Measurements from ENCODE around the gene FAM98C. TPM values are rescaled to one million over a fixed set of nuclear protein-coding genes. Genes with fewer than 3 reads are reported as not detected.
A peak's percentile ranks its signal among the peaks of the same experiment; 100 is the strongest.

FAM98C gene
- total and polyA plus RNA-seq, 2 of the 13 experiments (the other 11 are each of a cell fraction or from before 2014, with no cell fraction given) = 10.0 to 11.5 TPM

- TF ChIP-seq CENPT (CRISPR knock-in tag; IDR thresholded peaks at IDR 0.05; ENCODE audit: low read depth) (no peak), ETV6 (CRISPR knock-in tag; conservative IDR thresholded peaks at IDR 0.05) (peak; percentile 79; the same call in 1 of the 2 replicates), ISL2 (CRISPR knock-in tag; IDR thresholded peaks at IDR 0.05) (no peak; the same call in none of the 2 replicates), ZNF547 (CRISPR knock-in tag; IDR thresholded peaks at IDR 0.05) (peak; percentile 74), PAXIP1 (CRISPR knock-in tag; conservative IDR thresholded peaks at IDR 0.05) (peak; percentile 41), ZNF382 (CRISPR knock-in tag; IDR thresholded peaks at IDR 0.05; ENCODE audit: borderline replicate concordance) (no peak), ZNF230 (CRISPR knock-in tag; IDR thresholded peaks at IDR 0.05) (peak; percentile 94), LCORL (IDR thresholded peaks at IDR 0.05) (no peak), LCORL (CRISPR knock-in tag; IDR thresholded peaks at IDR 0.05) (peak; percentile 75; the same call in 1 of the 2 replicates), ZNF724P (CRISPR knock-in tag; IDR thresholded peaks at IDR 0.05; ENCODE audit: borderline replicate concordance) (peak; percentile 92), CHD2 (IDR thresholded peaks at IDR 0.05; ENCODE audit: low read depth, low read length) (no peak), RERE (CRISPR knock-in tag; IDR thresholded peaks at IDR 0.05; ENCODE audit: low read depth) (0 out of 2 replicates have a peak, but pooled peaks have one; percentile 12), CCAR2 (optimal IDR thresholded peaks at IDR 0.05; ENCODE audit: low read depth, low read length) (no peak), IKZF4 (CRISPR knock-in tag; IDR thresholded peaks at IDR 0.05; ENCODE audit: borderline replicate concordance, low read depth, not compliant biosample characterization) (no peak), ZFP36L1 (CRISPR knock-in tag; IDR thresholded peaks at IDR 0.05) (no peak; the same call in 1 of the 2 replicates)
- TF ChIP-seq, protein P1, sequence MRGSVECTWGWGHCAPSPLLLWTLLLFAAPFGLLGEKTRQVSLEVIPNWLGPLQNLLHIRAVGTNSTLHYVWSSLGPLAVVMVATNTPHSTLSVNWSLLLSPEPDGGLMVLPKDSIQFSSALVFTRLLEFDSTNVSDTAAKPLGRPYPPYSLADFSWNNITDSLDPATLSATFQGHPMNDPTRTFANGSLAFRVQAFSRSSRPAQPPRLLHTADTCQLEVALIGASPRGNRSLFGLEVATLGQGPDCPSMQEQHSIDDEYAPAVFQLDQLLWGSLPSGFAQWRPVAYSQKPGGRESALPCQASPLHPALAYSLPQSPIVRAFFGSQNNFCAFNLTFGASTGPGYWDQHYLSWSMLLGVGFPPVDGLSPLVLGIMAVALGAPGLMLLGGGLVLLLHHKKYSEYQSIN (CRISPR knock-in tag; IDR thresholded peaks at IDR 0.05; ENCODE audit: borderline replicate concordance) = no peak
- TF ChIP-seq, protein P2, sequence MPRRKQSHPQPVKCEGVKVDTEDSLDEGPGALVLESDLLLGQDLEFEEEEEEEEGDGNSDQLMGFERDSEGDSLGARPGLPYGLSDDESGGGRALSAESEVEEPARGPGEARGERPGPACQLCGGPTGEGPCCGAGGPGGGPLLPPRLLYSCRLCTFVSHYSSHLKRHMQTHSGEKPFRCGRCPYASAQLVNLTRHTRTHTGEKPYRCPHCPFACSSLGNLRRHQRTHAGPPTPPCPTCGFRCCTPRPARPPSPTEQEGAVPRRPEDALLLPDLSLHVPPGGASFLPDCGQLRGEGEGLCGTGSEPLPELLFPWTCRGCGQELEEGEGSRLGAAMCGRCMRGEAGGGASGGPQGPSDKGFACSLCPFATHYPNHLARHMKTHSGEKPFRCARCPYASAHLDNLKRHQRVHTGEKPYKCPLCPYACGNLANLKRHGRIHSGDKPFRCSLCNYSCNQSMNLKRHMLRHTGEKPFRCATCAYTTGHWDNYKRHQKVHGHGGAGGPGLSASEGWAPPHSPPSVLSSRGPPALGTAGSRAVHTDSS (CRISPR knock-in tag; conservative IDR thresholded peaks at IDR 0.05) = no peak
Observed at GRCh38 chr19:38374332-38375097, 28.4 kb upstream of the FAM98C start, which contains the start of gene PSMD8 (continued).
